HepG2 (cell line): ENCODE measurements around the gene TMEM134. TPM values are rescaled to one million over a fixed set of nuclear protein-coding genes. Genes with fewer than 3 reads are reported as not detected.

Experiments used
- FUBP1 ChIP-seq: sonication (generic); formaldehyde crosslinking; IDR thresholded peaks from 2 replicates; pipeline ENCODE4 v1.5.1; 2020; ENCODE audit warnings: missing genetic modification reagents, mild to moderate bottlenecking, borderline replicate concordance
- NFKB2 ChIP-seq: sonication (generic); formaldehyde crosslinking; IDR thresholded peaks from 2 replicates; pipeline ENCODE4 v1.4.0; 2020; ENCODE audit warnings: missing genetic modification reagents, borderline replicate concordance
- STAG1 ChIP-seq: sonication (generic); formaldehyde crosslinking; IDR thresholded peaks from 2 replicates; pipeline ENCODE4 v1.4.0; 2020; ENCODE audit warnings: missing genetic modification reagents
- TP53 ChIP-seq: sonication (generic); formaldehyde crosslinking; conservative IDR thresholded peaks from 2 replicates; pipeline ENCODE4 v1.4.0; 2020; ENCODE audit warnings: missing genetic modification reagents
- ZNF12 ChIP-seq: sonication (generic); formaldehyde crosslinking; IDR thresholded peaks from 2 replicates; pipeline ENCODE4 v1.5.0; 2020; ENCODE audit warnings: missing genetic modification reagents
- ZNF274 ChIP-seq: sonication (generic); formaldehyde crosslinking; IDR thresholded peaks from 2 replicates; pipeline ENCODE4 v1.5.1; 2020; ENCODE audit warnings: mild to moderate bottlenecking, missing genetic modification reagents
- ZNF335 ChIP-seq: sonication (generic); formaldehyde crosslinking; IDR thresholded peaks from 2 replicates; pipeline ENCODE4 v1.4.0; 2020; ENCODE audit warnings: missing genetic modification reagents
- ZNF570 ChIP-seq: sonication (generic); formaldehyde crosslinking; IDR thresholded peaks from 2 replicates; pipeline ENCODE4 v1.4.0; 2020; ENCODE audit warnings: mild to moderate bottlenecking, missing genetic modification reagents, borderline replicate concordance
- ZNF574 ChIP-seq: sonication (generic); formaldehyde crosslinking; IDR thresholded peaks from 2 replicates; pipeline ENCODE4 v1.4.0; 2020; ENCODE audit warnings: missing genetic modification reagents
- ZNF629 ChIP-seq: sonication (generic); formaldehyde crosslinking; conservative IDR thresholded peaks from 2 replicates; pipeline ENCODE4 v1.5.0; 2020; ENCODE audit warnings: missing genetic modification reagents
- ZNF652 ChIP-seq: IDR thresholded peaks from 2 replicates; pipeline ENCODE4 v1.6.1; 2016; ENCODE audit warnings: low read depth, borderline replicate concordance
- ZNF687 ChIP-seq: sonication (generic); formaldehyde crosslinking; IDR thresholded peaks from 2 replicates; pipeline ENCODE4 v1.5.1; 2020; ENCODE audit warnings: mild to moderate bottlenecking, missing genetic modification reagents, moderate library complexity
- polyA plus RNA-seq, 8 experiments: library from polyadenylated mRNA; depleted of rRNA in 3 of 8; stranded (reverse) in 7 of 8; unstranded in 1 of 8; fragments of >200 nt; fragmentation: Illumina TruSeq in 4 of 8; extraction: Trizol in 4 of 8; gene quantifications; 2 replicates each; pipeline versions ENCODE4 v1.2.1 to v1.2.3, GENCODE V29; 2011 to 2016; ENCODE audit warnings: low read depth in 4 of 8, missing spikeins in 1 of 8, mixed read lengths in 1 of 8; ENCODE audit not compliant: insufficient read depth in 1 of 8
- total RNA-seq, 5 experiments: library from RNA; depleted of rRNA; stranded (reverse); fragments of >200 nt; fragmentation: Illumina TruSeq; extraction: Trizol; gene quantifications; 2 replicates each; pipeline ENCODE4 v1.2.3, GENCODE V29; 2016; ENCODE audit warnings: low read depth in 1 of 5
- TF ChIP-seq, protein P1 (sequence below): IDR thresholded peaks from 2 replicates; pipeline ENCODE4 v1.6.1; 2012; ENCODE audit warnings: low read length, improper control_type of control experiment
- TF ChIP-seq, protein P2 (sequence below): IDR thresholded peaks from 2 replicates; pipeline ENCODE4 v1.6.1; 2016; ENCODE audit warnings: missing biosample characterization, missing genetic modification reagents, low read depth

TMEM134 gene
- total and polyA plus RNA-seq, 2 of the 13 experiments (the other 11 are each of a cell fraction or from before 2014, with no cell fraction given) = 6.9 to 26.9 TPM

- TF ChIP-seq FUBP1 (CRISPR knock-in tag) (no peak), ZNF570 (no peak), ZNF629 (CRISPR knock-in tag) (0 out of 2 replicates have a peak, but pooled peaks have one; percentile 10), STAG1 (CRISPR knock-in tag) (no peak), ZNF574 (CRISPR knock-in tag) (peak; percentile 72), TP53 (0 out of 2 replicates have a peak, but pooled peaks have one; percentile 38), ZNF12 (CRISPR knock-in tag) (0 out of 2 replicates have a peak, but pooled peaks have one; percentile 51), NFKB2 (0 out of 2 replicates have a peak, but pooled peaks have one; percentile 79), ZNF335 (CRISPR knock-in tag) (0 out of 2 replicates have a peak, but pooled peaks have one; percentile 49), ZNF652 (CRISPR knock-in tag) (no peak), ZNF274 (0 out of 2 replicates have a peak, but pooled peaks have one; percentile 31), ZNF687 (CRISPR knock-in tag) (peak; percentile 66)
- TF ChIP-seq, protein P1, sequence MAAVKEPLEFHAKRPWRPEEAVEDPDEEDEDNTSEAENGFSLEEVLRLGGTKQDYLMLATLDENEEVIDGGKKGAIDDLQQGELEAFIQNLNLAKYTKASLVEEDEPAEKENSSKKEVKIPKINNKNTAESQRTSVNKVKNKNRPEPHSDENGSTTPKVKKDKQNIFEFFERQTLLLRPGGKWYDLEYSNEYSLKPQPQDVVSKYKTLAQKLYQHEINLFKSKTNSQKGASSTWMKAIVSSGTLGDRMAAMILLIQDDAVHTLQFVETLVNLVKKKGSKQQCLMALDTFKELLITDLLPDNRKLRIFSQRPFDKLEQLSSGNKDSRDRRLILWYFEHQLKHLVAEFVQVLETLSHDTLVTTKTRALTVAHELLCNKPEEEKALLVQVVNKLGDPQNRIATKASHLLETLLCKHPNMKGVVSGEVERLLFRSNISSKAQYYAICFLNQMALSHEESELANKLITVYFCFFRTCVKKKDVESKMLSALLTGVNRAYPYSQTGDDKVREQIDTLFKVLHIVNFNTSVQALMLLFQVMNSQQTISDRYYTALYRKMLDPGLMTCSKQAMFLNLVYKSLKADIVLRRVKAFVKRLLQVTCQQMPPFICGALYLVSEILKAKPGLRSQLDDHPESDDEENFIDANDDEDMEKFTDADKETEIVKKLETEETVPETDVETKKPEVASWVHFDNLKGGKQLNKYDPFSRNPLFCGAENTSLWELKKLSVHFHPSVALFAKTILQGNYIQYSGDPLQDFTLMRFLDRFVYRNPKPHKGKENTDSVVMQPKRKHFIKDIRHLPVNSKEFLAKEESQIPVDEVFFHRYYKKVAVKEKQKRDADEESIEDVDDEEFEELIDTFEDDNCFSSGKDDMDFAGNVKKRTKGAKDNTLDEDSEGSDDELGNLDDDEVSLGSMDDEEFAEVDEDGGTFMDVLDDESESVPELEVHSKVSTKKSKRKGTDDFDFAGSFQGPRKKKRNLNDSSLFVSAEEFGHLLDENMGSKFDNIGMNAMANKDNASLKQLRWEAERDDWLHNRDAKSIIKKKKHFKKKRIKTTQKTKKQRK = no peak
- TF ChIP-seq, protein P2, sequence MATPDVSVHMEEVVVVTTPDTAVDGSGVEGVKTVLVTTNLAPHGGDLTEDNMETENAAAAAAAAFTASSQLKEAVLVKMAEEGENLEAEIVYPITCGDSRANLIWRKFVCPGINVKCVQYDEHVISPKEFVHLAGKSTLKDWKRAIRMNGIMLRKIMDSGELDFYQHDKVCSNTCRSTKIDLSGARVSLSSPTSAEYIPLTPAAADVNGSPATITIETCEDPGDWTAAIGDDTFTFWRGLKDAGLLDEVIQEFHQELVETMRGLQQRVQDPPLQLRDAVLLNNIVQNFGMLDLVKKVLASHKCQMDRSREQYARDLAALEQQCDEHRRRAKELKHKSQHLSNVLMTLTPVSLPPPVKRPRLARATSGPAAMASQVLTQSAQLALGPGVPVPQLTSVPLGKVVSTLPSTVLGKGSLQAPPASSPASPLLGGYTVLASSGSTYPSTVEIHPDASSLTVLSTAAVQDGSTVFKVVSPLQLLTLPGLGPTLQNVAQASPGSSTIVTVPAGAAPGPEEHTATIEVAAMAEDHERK (CRISPR knock-in tag) = peak; percentile 73
Observed at GRCh38 chr11:67508486-67509121, 39.6 kb upstream of the TMEM134 start (continued).
